Uterus (tissue), 4 donors: Measurements from ENCODE around the gene TLK1. TPM values are rescaled to one million over a fixed set of nuclear protein-coding genes. Genes with fewer than 3 reads are reported as not detected.

Experiments
- DNase-seq, 2 donors: peaks; one replicate each; pipeline ENCODE4 v3.0.0-alpha.2; 2019 to 2020
- H3K27ac ChIP-seq, 2 donors: fragments of 200-600 bp; sonication (generic); 1 replicate in 1 of 2; 2 replicates in 1 of 2; pipeline ENCODE4 v1.5.1; 2016 to 2018
- H3K27me3 ChIP-seq, 2 donors: fragments of 200-600 bp; sonication (generic); one replicate each; pipeline ENCODE4 v1.5.1; 2018 to 2019; ENCODE audit warnings: control low read depth in 1 of 2
- H3K36me3 ChIP-seq, 2 donors: fragments of 200-600 bp; sonication (generic); one replicate each; pipeline ENCODE4 v1.5.1; 2019; ENCODE audit warnings: control low read depth in 1 of 2
- H3K4me1 ChIP-seq, 2 donors: fragments of 200-600 bp; sonication (generic); one replicate each; pipeline ENCODE4 v1.5.1; 2018 to 2019; ENCODE audit warnings: control low read depth in 1 of 2
- H3K4me3 ChIP-seq, 2 donors: fragments of 200-600 bp; sonication (generic); 1 replicate in 1 of 2; 2 replicates in 1 of 2; pipeline ENCODE4 v1.5.1; 2018 to 2019; ENCODE audit warnings: mild to moderate bottlenecking in 1 of 2
- H3K9me3 ChIP-seq, 2 donors: fragments of 200-600 bp; sonication (generic); one replicate each; pipeline ENCODE4 v1.5.1; 2019; ENCODE audit warnings: control low read depth in 1 of 2
- CTCF ChIP-seq, 4 experiments: fragments of 200-600 bp in 2 of 4; fragments of 450-650 bp in 2 of 4; sonication (generic) in 2 of 4; IDR thresholded peaks; one replicate each; pipeline ENCODE4 v1.5.1; 2016 to 2019; ENCODE audit warnings: antibody characterized with exemption in 4 of 4, mild to moderate bottlenecking in 2 of 4, moderate library complexity in 1 of 4
- POLR2A ChIP-seq, 2 donors: fragments of 450-650 bp; IDR thresholded peaks; one replicate each; pipeline ENCODE4 v1.6.1; 2016; ENCODE audit warnings: antibody characterized with exemption in 2 of 2, mild to moderate bottlenecking in 1 of 2, moderate library complexity in 1 of 2
- intact Hi-C: fragments of 100-400 bp; cut with DNase I; formaldehyde crosslinking; loops from one replicate; pipeline ENCODE4 v1.15.1; 2023; ENCODE audit warnings: low total_unique reads
- total RNA-seq, 4 donors: library from RNA; depleted of rRNA in 3 of 4; stranded (reverse); fragments of >200 nt in 3 of 4; gene quantifications; one replicate each; pipeline versions ENCODE4 v1.1.0 to v1.2.4, GENCODE V29; 2014 to 2023
- donor health status: DM: yes; HTN: yes; CAD: no.

Gene TLK1
- 10 to 100 TPM; 24.4 to 77.3 (median 36.1) TPM for total RNA-seq

GRCh38 chr2:171160119-171160955, at the start of gene TLK1:
Gene TLK1, minus strand, starts transcription at chr2:171160893. Its CDS starts 465 bp downstream, at chr2:171160428.
- peak in 1 of 2 donors; percentile 67 for TF ChIP-seq POLR2A (IDR thresholded peaks at IDR 0.05)
- TF ChIP-seq CTCF (IDR thresholded peaks at IDR 0.05), result no peak
- H3K4me3 ChIP-seq, result peak within 1 kb of the TSS; percentile 87 to 94
- H3K27ac ChIP-seq, result peak within 1 kb of the TSS; percentile 98
- intact Hi-C loops, result no loop called here
- H3K27me3 ChIP-seq, result no peaks in the 10 kb centered on the region
- H3K36me3 ChIP-seq, result no peaks in the 10 kb centered on the region
- H3K9me3 ChIP-seq, result no peaks in the 10 kb centered on the region
- no peaks in the 10 kb centered on the region for H3K4me1 ChIP-seq
- DNase-seq, result peak; percentile 65 to 67

DNA sequence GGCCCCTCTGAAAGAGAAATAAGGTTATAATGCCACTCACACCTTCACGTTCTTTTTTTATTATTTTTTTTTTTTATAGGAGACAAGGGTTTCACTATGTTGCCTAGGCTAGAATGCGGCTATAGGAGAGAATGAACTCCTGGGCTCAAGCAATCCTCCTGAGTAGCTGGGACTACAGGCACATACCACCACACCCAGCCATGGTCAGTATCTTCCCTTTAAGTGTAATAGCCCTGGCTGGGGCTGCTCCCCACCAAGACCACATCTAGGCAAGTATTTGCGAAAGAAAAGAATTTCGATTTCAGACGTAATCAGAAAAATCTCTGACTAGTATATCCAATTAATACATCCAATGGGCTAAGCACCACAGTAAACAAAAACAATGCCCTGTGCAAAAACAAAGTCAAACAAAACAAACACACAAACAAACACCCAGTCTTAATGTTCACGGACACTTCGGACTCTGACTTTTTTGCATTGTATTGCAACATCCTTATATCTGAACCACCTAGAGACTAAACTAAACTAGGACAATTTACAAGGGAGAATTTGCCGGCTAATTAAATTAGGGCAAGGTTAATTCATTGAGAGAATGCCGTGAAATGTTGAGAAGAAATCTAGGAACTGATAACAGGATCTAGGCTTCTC, 49.6 kb upstream of the TLK1 start:
- no peaks in the 10 kb centered on the region for H3K36me3 ChIP-seq
- DNase-seq, result no peak
- H3K9me3 ChIP-seq, result no peaks in the 10 kb centered on the region
- H3K4me3 ChIP-seq, result no peak overlapping the region
- no peaks in the 10 kb centered on the region for H3K27me3 ChIP-seq
- TF ChIP-seq POLR2A (IDR thresholded peaks at IDR 0.05) (no peak), CTCF (IDR thresholded peaks at IDR 0.05) (no peak)
- H3K4me1 ChIP-seq, result no peaks in the 10 kb centered on the region
- intact Hi-C loops, result no loop called here
- no peak overlapping the region for H3K27ac ChIP-seq

GRCh38 chr2:171208657-171209056, 48.0 kb upstream of the TLK1 start:
- H3K9me3 ChIP-seq, result no peaks in the 10 kb centered on the region
- no peak for TF ChIP-seq POLR2A (IDR thresholded peaks at IDR 0.05)
- no peak for TF ChIP-seq CTCF (IDR thresholded peaks at IDR 0.05)
- H3K27ac ChIP-seq, result no peak overlapping the region
- no peaks in the 10 kb centered on the region for H3K27me3 ChIP-seq
- no peaks in the 10 kb centered on the region for H3K36me3 ChIP-seq
- H3K4me1 ChIP-seq, result no peaks in the 10 kb centered on the region
- H3K4me3 ChIP-seq, result no peak overlapping the region
- intact Hi-C loops, result no loop called here
- no peak for DNase-seq

GRCh38 chr2:171206422-171207115, 45.9 kb upstream of the TLK1 start:
- no peak for DNase-seq
- TF ChIP-seq CTCF (IDR thresholded peaks at IDR 0.05) (no peak), POLR2A (IDR thresholded peaks at IDR 0.05) (no peak)
- intact Hi-C loops, result no loop called here

More at GRCh38 chr2:171206422-171207115, 45.9 kb upstream of the TLK1 start:
- Histone ChIP-seq H3K27me3 (no peaks in the 10 kb centered on the region), H3K36me3 (no peaks in the 10 kb centered on the region), H3K9me3 (no peaks in the 10 kb centered on the region), H3K4me3 (no peak overlapping the region), H3K4me1 (no peaks in the 10 kb centered on the region), H3K27ac (no peak overlapping the region)
